Measurements from ENCODE around the gene CCDC43. TPM values are rescaled to one million over a fixed set of nuclear protein-coding genes. Genes with fewer than 3 reads are reported as not detected.

CCDC43 gene
- total and polyA plus RNA-seq, 8 donors = 6.7 to 9.9 (median 9.0) TPM

DNA sequence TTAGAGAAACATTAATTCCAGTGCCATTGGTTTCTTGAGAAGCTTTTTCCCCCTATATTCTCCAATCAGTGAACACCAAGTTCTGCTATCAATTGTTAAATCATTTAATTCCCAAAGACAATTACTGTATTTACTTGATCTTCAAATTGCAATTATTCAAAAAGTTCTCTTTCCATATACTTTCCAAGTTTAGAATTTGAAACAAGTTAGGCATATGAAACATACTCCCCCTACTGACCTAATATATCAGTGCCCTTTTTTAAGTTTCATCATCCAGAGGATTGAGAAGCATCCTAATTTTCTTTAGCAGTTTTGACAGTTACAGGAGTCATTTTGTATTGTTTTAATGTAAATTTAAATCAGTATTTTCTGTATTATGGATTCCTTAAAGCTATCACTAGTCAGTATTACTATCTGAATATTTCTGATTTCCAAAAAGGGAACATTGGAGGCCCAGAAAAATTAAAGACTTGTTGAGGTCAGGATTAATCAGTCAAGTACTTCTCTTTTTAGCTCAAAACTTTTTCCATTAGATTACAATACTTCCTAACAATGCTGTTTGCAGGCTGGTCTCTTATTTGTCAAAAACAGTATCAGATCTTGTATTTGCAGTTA lies 17.0 kb downstream of the CCDC43 start:
- no peaks in the 10 kb centered on the region for H3K9me3 ChIP-seq
- intact Hi-C loops (cut with DNase I) = no loop called here
- H3K4me3 ChIP-seq = no peak overlapping the region
- no peaks in the 10 kb centered on the region for H3K27me3 ChIP-seq
- peak; percentile 80 for FAIRE-seq
- TF ChIP-seq, protein P1, sequence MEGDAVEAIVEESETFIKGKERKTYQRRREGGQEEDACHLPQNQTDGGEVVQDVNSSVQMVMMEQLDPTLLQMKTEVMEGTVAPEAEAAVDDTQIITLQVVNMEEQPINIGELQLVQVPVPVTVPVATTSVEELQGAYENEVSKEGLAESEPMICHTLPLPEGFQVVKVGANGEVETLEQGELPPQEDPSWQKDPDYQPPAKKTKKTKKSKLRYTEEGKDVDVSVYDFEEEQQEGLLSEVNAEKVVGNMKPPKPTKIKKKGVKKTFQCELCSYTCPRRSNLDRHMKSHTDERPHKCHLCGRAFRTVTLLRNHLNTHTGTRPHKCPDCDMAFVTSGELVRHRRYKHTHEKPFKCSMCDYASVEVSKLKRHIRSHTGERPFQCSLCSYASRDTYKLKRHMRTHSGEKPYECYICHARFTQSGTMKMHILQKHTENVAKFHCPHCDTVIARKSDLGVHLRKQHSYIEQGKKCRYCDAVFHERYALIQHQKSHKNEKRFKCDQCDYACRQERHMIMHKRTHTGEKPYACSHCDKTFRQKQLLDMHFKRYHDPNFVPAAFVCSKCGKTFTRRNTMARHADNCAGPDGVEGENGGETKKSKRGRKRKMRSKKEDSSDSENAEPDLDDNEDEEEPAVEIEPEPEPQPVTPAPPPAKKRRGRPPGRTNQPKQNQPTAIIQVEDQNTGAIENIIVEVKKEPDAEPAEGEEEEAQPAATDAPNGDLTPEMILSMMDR (IDR thresholded peaks at IDR 0.05) = peak in 2 of 4 donors; percentile 30 to 33
- ATAC-seq = no peak
- no peak overlapping the region for H3K27ac ChIP-seq
- no peaks in the 10 kb centered on the region for H3K36me3 ChIP-seq
- no peaks in the 10 kb centered on the region for H3K4me1 ChIP-seq
- DNase-seq = no peak

DNA sequence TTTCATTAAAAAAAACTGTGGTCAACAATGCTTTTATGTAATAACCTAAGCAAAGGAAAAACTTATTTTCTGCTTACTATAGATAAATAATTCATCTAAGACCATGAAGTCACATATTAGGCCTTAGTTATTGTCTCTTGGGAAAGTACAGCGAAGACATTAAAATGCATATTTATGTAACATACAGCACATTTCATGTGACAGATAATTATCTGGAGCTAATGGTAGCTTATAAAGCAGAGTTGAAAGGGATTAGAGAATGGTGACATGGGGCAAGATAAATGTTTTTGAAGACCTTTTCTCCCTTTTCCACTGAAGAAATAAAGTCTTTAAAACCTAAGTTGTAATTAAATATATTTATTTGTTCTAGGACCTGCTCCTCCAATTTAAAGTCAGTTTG lies 23.6 kb downstream of the CCDC43 start:
- WGBS, 2 donors = 90 to 92% methylated on average over 1 of the region's 1 CpG
- intact Hi-C loops (cut with DNase I) = no loop called here
- Histone ChIP-seq H3K4me3 (no peak overlapping the region), H3K9me3 (no peaks in the 10 kb centered on the region), H3K4me1 (no peaks in the 10 kb centered on the region), H3K27ac (no peak overlapping the region), H3K36me3 (no peaks in the 10 kb centered on the region), H3K27me3 (no peaks in the 10 kb centered on the region)
- FAIRE-seq (no peak), DNase-seq (no peak), ATAC-seq (no peak)
- TF ChIP-seq, protein P1 (IDR thresholded peaks at IDR 0.05) = no peak

DNA sequence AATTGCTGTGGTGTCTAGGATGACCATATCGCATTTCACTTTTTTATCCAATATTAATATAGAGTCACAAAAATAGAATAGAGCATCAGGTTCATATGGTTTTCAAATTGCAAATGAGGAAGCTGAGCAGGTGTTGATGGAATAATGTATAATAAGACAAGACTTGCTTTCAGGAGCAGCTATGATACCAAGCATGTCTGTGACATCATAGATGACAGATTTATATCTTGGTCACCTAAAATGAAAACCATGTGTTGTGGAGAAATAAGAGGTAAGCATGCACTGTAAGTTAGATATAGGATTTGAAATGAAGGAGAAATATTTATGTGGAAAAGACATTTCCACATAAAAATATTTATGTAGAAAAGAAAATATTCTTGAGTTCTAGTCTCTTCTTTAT lies 24.7 kb downstream of the CCDC43 start:
- WGBS, 2 donors = 88 to 95% methylated on average over 1 of the region's 1 CpG
- no peak for FAIRE-seq
- H3K36me3 ChIP-seq = no peaks in the 10 kb centered on the region
- no peak overlapping the region for H3K27ac ChIP-seq
- TF ChIP-seq, protein P1 (IDR thresholded peaks at IDR 0.05) = no peak
- no peak overlapping the region for H3K4me3 ChIP-seq
- H3K4me1 ChIP-seq = no peaks in the 10 kb centered on the region
- intact Hi-C loops (cut with DNase I) = no loop called here
- DNase-seq = no peak
- H3K27me3 ChIP-seq = no peaks in the 10 kb centered on the region
- no peaks in the 10 kb centered on the region for H3K9me3 ChIP-seq
- ATAC-seq = no peak

DNA sequence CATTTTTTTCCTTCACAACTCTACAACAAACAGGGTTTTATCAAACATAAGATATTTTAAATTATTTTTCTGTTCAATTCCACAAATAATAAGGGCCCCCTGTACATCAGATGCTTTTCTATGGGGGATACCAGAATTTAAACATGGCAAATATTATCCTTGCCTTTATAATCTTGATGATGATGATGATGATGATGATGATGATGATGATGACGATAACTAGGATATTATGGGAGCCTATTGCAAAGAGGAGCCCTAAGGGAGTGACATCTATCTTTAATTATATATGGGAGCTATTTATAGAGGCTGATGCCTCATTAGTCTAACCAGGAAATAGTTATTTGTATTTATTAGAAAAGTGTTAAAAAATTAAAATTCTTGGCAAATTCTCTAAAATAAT lies 26.5 kb downstream of the CCDC43 start:
- Histone ChIP-seq H3K36me3 (no peaks in the 10 kb centered on the region), H3K27ac (no peak overlapping the region), H3K9me3 (no peaks in the 10 kb centered on the region), H3K27me3 (no peaks in the 10 kb centered on the region), H3K4me1 (no peaks in the 10 kb centered on the region), H3K4me3 (no peak overlapping the region)
- DNase-seq (no peak), FAIRE-seq (no peak), ATAC-seq (no peak)
- TF ChIP-seq, protein P1 (IDR thresholded peaks at IDR 0.05) = no peak
- intact Hi-C loops (cut with DNase I) = no loop called here
- 66 to 72% methylated on average over 1 of the region's 1 CpG for WGBS, 2 donors

DNA sequence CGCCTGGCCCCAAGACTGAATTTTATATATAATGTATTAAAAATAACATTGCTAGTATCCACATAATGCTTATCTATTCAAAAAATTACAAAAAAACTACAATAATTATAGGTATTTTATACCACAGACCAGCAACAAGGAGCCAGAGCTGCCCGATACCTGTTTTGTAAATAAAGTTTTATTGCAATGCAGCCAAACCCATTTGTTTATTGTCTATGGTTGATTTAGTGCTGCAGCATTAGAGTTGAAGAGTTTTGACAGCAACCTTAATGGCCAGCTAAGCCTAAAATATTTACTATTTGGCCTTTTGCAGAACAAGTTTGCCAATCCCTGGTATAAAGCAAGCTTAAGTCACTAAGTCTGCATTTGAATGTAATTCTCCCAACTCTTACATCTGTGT lies 27.7 kb downstream of the CCDC43 start:
- no peak for FAIRE-seq
- H3K4me1 ChIP-seq = no peaks in the 10 kb centered on the region
- H3K27ac ChIP-seq = no peak overlapping the region
- intact Hi-C loops (cut with DNase I) = no loop called here
- no peak overlapping the region for H3K4me3 ChIP-seq
- no peaks in the 10 kb centered on the region for H3K9me3 ChIP-seq
- 95 to 96% methylated on average over 2 of the region's 2 CpGs for WGBS, 2 donors
- no peaks in the 10 kb centered on the region for H3K36me3 ChIP-seq
- TF ChIP-seq, protein P1 (IDR thresholded peaks at IDR 0.05) = no peak
- peaks cover 0 to 10% (median 0%) of the 10 kb centered on the region in 4 donors for H3K27me3 ChIP-seq
- no peak for ATAC-seq
- DNase-seq = no peak

Measured in pancreas (tissue), 10 donors.